HG03354 (cell line): ENCODE results near the gene FIGNL1.

Experiments used
- ATAC-seq: cut with Tn5 transposase; IDR thresholded peaks from one replicate; pipeline ENCODE4 v1.9.1; 2021; ENCODE audit warnings: mild to moderate bottlenecking; ENCODE audit not compliant: unreplicated experiment, poor library complexity, severe bottlenecking

Gene FIGNL1

DNA sequence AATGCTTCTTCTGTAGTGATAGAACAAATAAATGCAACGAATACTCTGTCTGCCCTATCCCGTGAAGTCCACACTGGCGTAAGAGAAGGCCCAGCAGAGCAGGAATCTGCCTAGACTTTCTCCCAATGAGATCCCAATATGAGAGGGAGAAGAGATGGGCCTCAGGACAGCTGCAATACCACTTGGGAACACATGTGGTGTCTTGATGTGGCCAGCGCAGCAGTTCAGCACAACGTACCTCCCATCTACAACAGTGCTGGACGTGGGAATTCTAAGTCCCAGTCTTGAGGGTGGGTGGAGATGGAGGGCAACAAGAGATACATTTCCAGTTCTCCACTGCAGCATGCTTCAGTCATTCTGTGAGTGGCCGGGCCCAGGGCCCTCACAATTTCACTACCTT is 45.8 kb downstream of the FIGNL1 start:
- ATAC-seq = no peak

DNA sequence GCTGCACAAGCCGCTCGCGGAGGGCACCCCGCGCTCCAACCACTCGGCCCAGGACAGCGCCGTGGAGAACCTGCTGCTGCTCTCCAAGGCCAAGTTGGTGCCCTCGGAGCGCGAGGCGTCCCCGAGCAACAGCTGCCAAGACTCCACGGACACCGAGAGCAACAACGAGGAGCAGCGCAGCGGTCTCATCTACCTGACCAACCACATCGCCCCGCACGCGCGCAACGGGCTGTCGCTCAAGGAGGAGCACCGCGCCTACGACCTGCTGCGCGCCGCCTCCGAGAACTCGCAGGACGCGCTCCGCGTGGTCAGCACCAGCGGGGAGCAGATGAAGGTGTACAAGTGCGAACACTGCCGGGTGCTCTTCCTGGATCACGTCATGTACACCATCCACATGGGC is 50.0 kb downstream of the FIGNL1 start:
- ATAC-seq = no peak

DNA sequence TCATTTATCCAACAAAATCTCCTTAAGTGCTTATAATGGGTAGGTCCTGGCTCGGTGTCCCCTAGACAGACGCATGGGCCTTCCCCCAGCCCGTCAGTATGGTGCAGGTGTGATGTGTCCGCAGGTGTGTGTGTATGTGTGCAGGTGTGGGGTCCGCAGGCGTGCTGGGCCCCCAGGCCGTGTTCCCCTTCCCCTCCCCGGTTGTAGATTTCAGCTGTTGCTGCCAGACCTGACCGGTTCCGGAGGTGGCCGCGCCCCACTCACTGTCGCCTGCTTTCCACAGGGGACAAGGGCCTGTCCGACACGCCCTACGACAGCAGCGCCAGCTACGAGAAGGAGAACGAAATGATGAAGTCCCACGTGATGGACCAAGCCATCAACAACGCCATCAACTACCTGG is 50.5 kb downstream of the FIGNL1 start:
- no peak for ATAC-seq

DNA sequence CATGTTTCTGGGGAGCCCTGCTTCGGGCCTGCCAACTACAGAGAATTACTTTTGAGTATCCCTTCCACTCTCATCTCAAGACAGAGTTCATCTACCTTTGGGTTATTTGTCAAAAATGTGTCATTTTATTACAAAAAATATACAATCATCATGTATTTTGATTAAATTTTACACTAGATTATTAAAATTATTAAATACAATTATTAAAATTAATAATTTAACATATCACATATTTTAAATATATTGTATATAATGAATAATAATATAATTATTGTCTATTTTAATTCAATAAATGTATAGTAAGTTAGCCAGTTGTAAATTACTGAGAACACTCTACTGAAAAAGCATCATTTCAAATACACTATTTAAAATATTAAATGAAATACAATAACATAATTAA is 50.9 kb downstream of the FIGNL1 start:
- no peak for ATAC-seq

DNA sequence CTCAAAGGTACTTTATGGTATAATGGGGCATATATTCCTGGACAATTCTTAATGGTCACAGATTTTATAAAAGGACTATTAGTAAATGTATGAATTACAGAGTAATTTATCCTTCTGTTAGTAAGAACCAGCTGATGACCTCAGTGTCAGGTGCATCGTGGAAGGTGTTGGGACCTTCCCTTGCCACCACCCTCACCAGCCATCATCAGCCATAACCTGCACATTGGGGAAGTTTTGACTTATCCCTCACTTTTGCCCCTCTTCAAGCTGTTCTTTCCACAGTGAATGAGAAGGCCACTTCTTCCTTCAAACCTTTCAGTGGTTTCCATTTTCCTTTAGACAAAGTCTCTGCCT is 52.2 kb downstream of the FIGNL1 start:
- no peak for ATAC-seq

DNA sequence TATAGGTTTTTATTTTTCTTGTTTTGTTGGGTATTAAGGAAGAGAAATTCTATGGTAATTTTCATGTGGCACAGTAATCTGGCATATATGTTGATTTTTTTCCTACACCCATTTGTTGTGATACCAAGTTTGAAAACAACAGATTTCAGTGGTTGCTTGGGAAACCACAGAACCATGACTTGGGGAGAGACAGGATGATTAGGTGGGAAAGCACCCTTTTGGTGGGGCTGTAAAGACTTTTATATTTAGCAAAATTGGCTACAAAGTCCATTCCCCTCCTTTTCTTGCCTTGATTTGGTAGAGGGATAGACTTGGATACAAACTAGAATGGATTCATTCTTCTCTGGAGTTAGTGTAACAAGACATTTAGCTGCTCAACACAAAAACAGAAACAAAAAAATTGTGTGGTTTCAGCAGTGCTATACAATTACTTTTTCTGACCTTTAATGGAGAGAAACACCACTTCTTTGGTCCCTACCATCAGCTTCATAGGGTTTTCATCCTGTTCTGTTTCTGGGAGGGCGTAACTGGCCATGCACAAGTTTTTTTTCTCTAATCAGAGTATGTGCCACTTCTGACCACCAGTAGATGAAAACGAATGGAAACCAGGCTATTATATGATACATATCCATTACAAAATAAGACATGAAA is 52.7 kb downstream of the FIGNL1 start:
- peak; percentile 77 for ATAC-seq

DNA sequence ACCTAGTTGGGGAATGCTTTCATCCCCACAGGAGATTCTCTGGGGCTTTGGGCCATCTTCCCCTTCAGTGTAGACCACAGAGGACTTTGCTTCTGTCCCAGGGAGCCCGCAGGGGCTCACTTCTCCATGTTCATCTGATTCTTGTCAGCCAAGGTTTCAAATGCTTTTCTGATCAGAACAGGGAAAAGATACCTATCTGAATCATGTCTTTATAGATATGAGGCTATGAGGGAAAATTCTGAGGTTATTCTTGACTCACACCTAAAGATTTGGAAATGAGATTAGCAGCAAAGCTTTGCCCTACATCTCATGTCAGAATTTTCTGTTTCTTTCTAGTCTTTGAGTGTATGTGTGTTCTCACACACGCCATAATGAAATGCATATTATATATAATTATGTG is 53.3 kb downstream of the FIGNL1 start:
- ATAC-seq = peak; percentile 4

DNA sequence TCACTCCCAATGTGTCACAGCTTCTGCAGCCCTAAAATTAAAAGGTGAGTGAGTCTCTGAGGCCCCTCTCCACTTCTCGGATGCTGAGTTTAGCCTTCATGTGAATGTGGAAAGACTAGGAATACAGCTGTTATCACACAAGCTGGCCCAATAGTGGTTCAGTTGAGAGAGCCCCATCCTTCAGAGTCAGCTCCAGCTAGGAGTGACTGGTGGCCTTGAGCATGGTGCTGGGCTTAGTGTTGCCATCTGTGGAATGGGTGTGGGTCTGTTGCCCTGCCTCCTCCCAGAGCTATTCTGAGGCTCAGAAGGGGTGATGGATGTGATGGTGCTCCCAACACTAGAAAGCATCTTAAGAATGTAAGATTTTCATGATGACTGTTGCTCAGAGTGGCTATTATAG is 55.8 kb downstream of the FIGNL1 start:
- no peak for ATAC-seq
